Esophagus squamous epithelium (tissue), 4 donors: Measurements from ENCODE around the gene TXN2.

ENCODE experiments used
- CTCF ChIP-seq, 6 experiments: fragments of 450-650 bp in 4 of 6; fragments of 200-600 bp in 2 of 6; sonication (generic) in 2 of 6; IDR thresholded peaks; one replicate each; pipeline ENCODE4 v1.5.1; 2016 to 2019; ENCODE audit warnings: antibody characterized with exemption in 6 of 6, mild to moderate bottlenecking in 4 of 6, moderate library complexity in 4 of 6
- POLR2A ChIP-seq, 4 donors: fragments of 450-650 bp; IDR thresholded peaks; one replicate each; pipeline ENCODE4 v1.6.1; 2017; ENCODE audit warnings: antibody characterized with exemption in 4 of 4, mild to moderate bottlenecking in 4 of 4, moderate library complexity in 3 of 4

GRCh38 chr22:36454916-36455570 is 26.4 kb downstream of the TXN2 start:
- TF ChIP-seq CTCF (IDR thresholded peaks at IDR 0.05) (peak in 3 of 6 experiments; percentile 7 to 30 (median 22)), POLR2A (IDR thresholded peaks at IDR 0.05) (peak in 3 of 4 donors; percentile 51 to 93 (median 75))
